ENCODE results near the gene LINGO1.

The LINGO1 gene

GRCh38 chr15:77645602-77646001, 12.9 kb upstream of the LINGO1 start:
- Histone ChIP-seq H3K27me3 (no peaks in the 10 kb centered on the region), H3K4me1 (peaks cover 17% of the 10 kb centered on the region), H3K36me3 (no peaks in the 10 kb centered on the region), H3K4me3 (ENCODE audit: low read depth, low read length) (no peak overlapping the region), H3K9me3 (no peaks in the 10 kb centered on the region)
- DNase-seq, result no peak
- no peak for TF ChIP-seq CTCF (IDR thresholded peaks at IDR 0.05; ENCODE audit: low read depth, low read length)

GRCh38 chr15:77644543-77645247, 12.0 kb upstream of the LINGO1 start:
- Histone ChIP-seq H3K36me3 (no peaks in the 10 kb centered on the region), H3K27me3 (no peaks in the 10 kb centered on the region), H3K4me3 (ENCODE audit: low read depth, low read length) (no peak overlapping the region), H3K4me1 (peaks cover 17% of the 10 kb centered on the region), H3K9me3 (no peaks in the 10 kb centered on the region)
- no peak for TF ChIP-seq CTCF (IDR thresholded peaks at IDR 0.05; ENCODE audit: low read depth, low read length)
- DNase-seq, result no peak

- Histone ChIP-seq H3K4me1 (peaks cover 17% of the 10 kb centered on the region), H3K36me3 (no peaks in the 10 kb centered on the region), H3K27me3 (no peaks in the 10 kb centered on the region), H3K4me3 (ENCODE audit: low read depth, low read length) (no peak overlapping the region), H3K9me3 (no peaks in the 10 kb centered on the region)
- TF ChIP-seq CTCF (IDR thresholded peaks at IDR 0.05; ENCODE audit: low read depth, low read length), result no peak
- no peak for DNase-seq
Observed at GRCh38 chr15:77643764-77644163, 11.1 kb upstream of the LINGO1 start.

- DNase-seq, result peak; percentile 61
- no peak for TF ChIP-seq CTCF (IDR thresholded peaks at IDR 0.05; ENCODE audit: low read depth, low read length)
- H3K4me3 ChIP-seq (ENCODE audit: low read depth, low read length), result no peak overlapping the region
- no peaks in the 10 kb centered on the region for H3K27me3 ChIP-seq
- H3K9me3 ChIP-seq, result no peaks in the 10 kb centered on the region
- no peaks in the 10 kb centered on the region for H3K36me3 ChIP-seq
- H3K4me1 ChIP-seq, result peaks cover 17% of the 10 kb centered on the region
Observed at GRCh38 chr15:77642793-77643430, 10.2 kb upstream of the LINGO1 start.

- no peak for TF ChIP-seq CTCF (IDR thresholded peaks at IDR 0.05; ENCODE audit: low read depth, low read length)
- no peaks in the 10 kb centered on the region for H3K36me3 ChIP-seq
- no peak overlapping the region for H3K4me3 ChIP-seq (ENCODE audit: low read depth, low read length)
- peaks cover 17% of the 10 kb centered on the region for H3K4me1 ChIP-seq
- no peaks in the 10 kb centered on the region for H3K9me3 ChIP-seq
- H3K27me3 ChIP-seq, result no peaks in the 10 kb centered on the region
- no peak for DNase-seq
Observed at GRCh38 chr15:77641999-77642398, 9.3 kb upstream of the LINGO1 start.

DNA sequence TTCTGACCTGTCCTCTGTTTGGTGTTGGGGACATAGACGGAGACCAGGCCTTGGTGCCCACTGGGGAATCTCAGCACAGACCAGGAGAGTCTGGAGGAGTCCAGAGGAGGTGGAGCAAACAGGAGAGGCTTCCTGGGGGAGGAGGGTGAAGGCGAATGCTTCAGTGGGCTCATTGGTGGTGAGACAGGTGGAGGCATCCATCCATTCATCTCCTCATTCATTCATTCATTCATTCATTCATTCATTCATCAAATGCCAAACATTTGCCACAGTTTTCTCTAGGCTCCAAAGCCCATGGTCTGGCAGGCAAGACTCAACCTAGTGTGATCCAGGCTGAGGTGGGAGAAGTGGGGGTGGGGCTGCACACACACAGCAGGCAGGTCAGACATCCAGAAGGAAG, 7.9 kb upstream of the LINGO1 start:
- no peak overlapping the region for H3K4me3 ChIP-seq (ENCODE audit: low read depth, low read length)
- no peak for TF ChIP-seq CTCF (IDR thresholded peaks at IDR 0.05; ENCODE audit: low read depth, low read length)

More for the DNA sequence above, 7.9 kb upstream of the LINGO1 start:
- H3K4me1 ChIP-seq, result peaks cover 12% of the 10 kb centered on the region
- no peak for DNase-seq
- no peaks in the 10 kb centered on the region for H3K27me3 ChIP-seq
- H3K36me3 ChIP-seq, result no peaks in the 10 kb centered on the region
- H3K9me3 ChIP-seq, result no peaks in the 10 kb centered on the region

Measured in BE2C (cell line).